GM06990 (cell line): Measurements from ENCODE around the gene SLC28A1.

Source experiments
- DNase-seq: peaks from one replicate; pipeline ENCODE4 v3.0.0-alpha.2; 2011; ENCODE audit not compliant: insufficient read length; ENCODE audit errors: extremely low read depth
- H3K27me3 ChIP-seq: replicated peaks from 2 replicates; pipeline ENCODE4 v1.6.0; 2011; ENCODE audit warnings: low read length; ENCODE audit not compliant: control insufficient read depth, insufficient read depth
- H3K36me3 ChIP-seq: 2 replicates; pipeline ENCODE4 v1.5.1; 2011; ENCODE audit warnings: low read length; ENCODE audit not compliant: control insufficient read depth, insufficient read depth
- H3K4me3 ChIP-seq: replicated peaks from 2 replicates; pipeline ENCODE4 v1.5.1; 2011; ENCODE audit warnings: low read depth, mild to moderate bottlenecking, control low read depth, low read length
- CTCF ChIP-seq: IDR thresholded peaks from 2 replicates; pipeline ENCODE4 v1.5.1; 2011; ENCODE audit warnings: low read length, control low read depth, mild to moderate bottlenecking, inconsistent platforms; ENCODE audit not compliant: insufficient read depth, poor library complexity, severe bottlenecking

Gene SLC28A1

GRCh38 chr15:84961707-84962106 is 77.2 kb downstream of the SLC28A1 start:
- TF ChIP-seq CTCF, result no peak
- H3K36me3 ChIP-seq, result no peaks in the 10 kb centered on the region
- no peaks in the 10 kb centered on the region for H3K27me3 ChIP-seq
- DNase-seq, result no peak
- no peak overlapping the region for H3K4me3 ChIP-seq

- DNase-seq, result no peak
- no peaks in the 10 kb centered on the region for H3K27me3 ChIP-seq
- no peak for TF ChIP-seq CTCF
- H3K36me3 ChIP-seq, result no peaks in the 10 kb centered on the region
- no peak overlapping the region for H3K4me3 ChIP-seq
Observed at GRCh38 chr15:84962955-84963354, 78.5 kb downstream of the SLC28A1 start.

- no peak overlapping the region for H3K4me3 ChIP-seq
- DNase-seq, result no peak
- no peaks in the 10 kb centered on the region for H3K36me3 ChIP-seq
- H3K27me3 ChIP-seq, result no peaks in the 10 kb centered on the region; the same call in none of the 2 replicates
- TF ChIP-seq CTCF, result no peak
Observed at GRCh38 chr15:84967380-84967779, 82.9 kb downstream of the SLC28A1 start.

GRCh38 chr15:84968301-84968700 is 83.8 kb downstream of the SLC28A1 start:
- H3K27me3 ChIP-seq, result no peaks in the 10 kb centered on the region; the same call in none of the 2 replicates
- no peak for TF ChIP-seq CTCF
- H3K4me3 ChIP-seq, result no peak overlapping the region
- no peak for DNase-seq
- H3K36me3 ChIP-seq, result no peaks in the 10 kb centered on the region

GRCh38 chr15:84969257-84969656 is 84.8 kb downstream of the SLC28A1 start:
- no peak for DNase-seq
- no peak overlapping the region for H3K4me3 ChIP-seq
- TF ChIP-seq CTCF, result no peak
- H3K36me3 ChIP-seq, result no peaks in the 10 kb centered on the region
- H3K27me3 ChIP-seq, result no peaks in the 10 kb centered on the region; the same call in none of the 2 replicates

- DNase-seq, result no peak
- Histone ChIP-seq H3K4me3 (no peak overlapping the region), H3K36me3 (no peaks in the 10 kb centered on the region), H3K27me3 (no peaks in the 10 kb centered on the region; the same call in none of the 2 replicates)
- no peak for TF ChIP-seq CTCF
Observed at GRCh38 chr15:84970843-84971242, 86.4 kb downstream of the SLC28A1 start.
